ENCODE measurements around the gene EXOC5.

Gene EXOC5

GRCh38 chr14:57268161-57269069, at the start of gene EXOC5, which contains the start of gene AP5M1:
EXOC5 (minus strand) TSS chr14:57268905; CDS start chr14:57268648, 257 bp downstream.
AP5M1 (plus strand) TSS chr14:57268971; CDS start chr14:57269315, 344 bp downstream.
- peak within 1 kb of the TSS; percentile 74 to 92 (median 83) for H3K4me2 ChIP-seq
- TF ChIP-seq Cebpa-rat (IDR thresholded peaks at IDR 0.05): no peak

GRCh38 chr14:57317248-57317833, 48.6 kb upstream of the EXOC5 start:
- Histone ChIP-seq H3K36me3 (no peaks in the 10 kb centered on the region), H3K9me3 (replicated peaks in 1 of 11) (peaks cover 0 to 7% (median 0%) of the 10 kb centered on the region in 11 experiments; a peak in 1 of 22 replicates), H3K4me3 (no peak overlapping the region), H4K20me1 (no peaks in the 10 kb centered on the region), H3K4me1 (no peaks in the 10 kb centered on the region; a peak in 1 of 20 replicates), H3K27ac (no peak overlapping the region), H3K4me2 (no peak overlapping the region), H3K9ac (no peak overlapping the region), H3K27me3 (no peaks in the 10 kb centered on the region)
- no peak for TF ChIP-seq Cebpa-rat (IDR thresholded peaks at IDR 0.05)

More at GRCh38 chr14:57268161-57269069, at the start of gene EXOC5, which contains the start of gene AP5M1:
- peaks cover 24 to 53% (median 46%) of the 10 kb centered on the region in 10 experiments for H3K4me1 ChIP-seq
- peak within 1 kb of the TSS; percentile 79 to 95 (median 89) for H3K27ac ChIP-seq
- H4K20me1 ChIP-seq: peaks cover 4 to 67% (median 39%) of the 10 kb centered on the region in 11 experiments; a peak in 17 of 22 replicates
- peak within 1 kb of the TSS; percentile 81 to 97 (median 92) for H3K9ac ChIP-seq
- no peaks in the 10 kb centered on the region; a peak in 2 of 22 replicates for H3K9me3 ChIP-seq (replicated peaks in 1 of 11)
- peak within 1 kb of the TSS; percentile 68 to 88 (median 81) for H3K4me3 ChIP-seq
- H3K27me3 ChIP-seq: no peaks in the 10 kb centered on the region
- H3K36me3 ChIP-seq: peaks cover 7 to 22% (median 11%) of the 10 kb centered on the region in 11 experiments; a peak in 16 of 22 replicates

- no peaks in the 10 kb centered on the region for H4K20me1 ChIP-seq
- H3K4me3 ChIP-seq: no peak overlapping the region
- no peak overlapping the region for H3K9ac ChIP-seq
- no peak for TF ChIP-seq Cebpa-rat (IDR thresholded peaks at IDR 0.05)
- no peaks in the 10 kb centered on the region for H3K36me3 ChIP-seq
- no peak overlapping the region for H3K4me2 ChIP-seq
- H3K4me1 ChIP-seq: no peaks in the 10 kb centered on the region; a peak in 1 of 20 replicates
- H3K9me3 ChIP-seq (replicated peaks in 1 of 11): peaks cover 0 to 7% (median 0%) of the 10 kb centered on the region in 11 experiments; a peak in 1 of 22 replicates
- H3K27me3 ChIP-seq: no peaks in the 10 kb centered on the region
- no peak overlapping the region for H3K27ac ChIP-seq
Measured at GRCh38 chr14:57314396-57315089, 45.8 kb upstream of the EXOC5 start.

GRCh38 chr14:57302883-57303282, 34.2 kb upstream of the EXOC5 start:
- no peak overlapping the region for H3K4me3 ChIP-seq

GRCh38 chr14:57299511-57299910, 30.8 kb upstream of the EXOC5 start:
- TF ChIP-seq Cebpa-rat (IDR thresholded peaks at IDR 0.05): no peak
- Histone ChIP-seq H4K20me1 (no peaks in the 10 kb centered on the region), H3K27ac (no peak overlapping the region), H3K4me2 (no peak overlapping the region), H3K27me3 (no peaks in the 10 kb centered on the region), H3K9me3 (replicated peaks in 1 of 11) (no peaks in the 10 kb centered on the region), H3K4me1 (peaks cover 0 to 6% (median 0%) of the 10 kb centered on the region in 10 experiments; a peak in 3 of 20 replicates), H3K9ac (no peak overlapping the region), H3K4me3 (no peak overlapping the region), H3K36me3 (peaks cover 0 to 9% (median 0%) of the 10 kb centered on the region in 11 experiments; a peak in 2 of 22 replicates)

More at GRCh38 chr14:57302883-57303282, 34.2 kb upstream of the EXOC5 start:
- no peak overlapping the region for H3K9ac ChIP-seq
- no peak overlapping the region for H3K27ac ChIP-seq
- no peaks in the 10 kb centered on the region for H3K27me3 ChIP-seq
- H3K9me3 ChIP-seq (replicated peaks in 1 of 11): no peaks in the 10 kb centered on the region
- TF ChIP-seq Cebpa-rat (IDR thresholded peaks at IDR 0.05): no peak
- no peaks in the 10 kb centered on the region for H4K20me1 ChIP-seq
- H3K4me2 ChIP-seq: no peak overlapping the region
- H3K4me1 ChIP-seq: peaks cover 0 to 6% (median 0%) of the 10 kb centered on the region in 10 experiments; a peak in 3 of 20 replicates
- H3K36me3 ChIP-seq: no peaks in the 10 kb centered on the region

GRCh38 chr14:57297852-57298251, 29.1 kb upstream of the EXOC5 start:
- Histone ChIP-seq H3K27me3 (no peaks in the 10 kb centered on the region), H3K27ac (no peak overlapping the region), H3K4me1 (peaks cover 0 to 6% (median 0%) of the 10 kb centered on the region in 10 experiments; a peak in 3 of 20 replicates), H3K36me3 (peaks cover 0 to 9% (median 0%) of the 10 kb centered on the region in 11 experiments; a peak in 2 of 22 replicates), H3K9ac (no peak overlapping the region), H4K20me1 (no peaks in the 10 kb centered on the region), H3K4me2 (no peak overlapping the region), H3K4me3 (no peak overlapping the region), H3K9me3 (replicated peaks in 1 of 11) (no peaks in the 10 kb centered on the region)
- TF ChIP-seq Cebpa-rat (IDR thresholded peaks at IDR 0.05): no peak

GRCh38 chr14:57295239-57295638, 26.5 kb upstream of the EXOC5 start:
- Histone ChIP-seq H3K4me2 (no peak overlapping the region), H3K9me3 (replicated peaks in 1 of 11) (no peaks in the 10 kb centered on the region), H3K36me3 (peaks cover 8 to 25% (median 13%) of the 10 kb centered on the region in 11 experiments; a peak in 19 of 22 replicates), H3K9ac (no peak overlapping the region), H3K4me1 (no peaks in the 10 kb centered on the region), H3K27ac (no peak overlapping the region), H3K4me3 (no peak overlapping the region), H3K27me3 (no peaks in the 10 kb centered on the region), H4K20me1 (no peaks in the 10 kb centered on the region)
- TF ChIP-seq Cebpa-rat (IDR thresholded peaks at IDR 0.05): no peak

GRCh38 chr14:57293866-57294837, 25.4 kb upstream of the EXOC5 start:
- Histone ChIP-seq H3K9me3 (replicated peaks in 1 of 11) (no peaks in the 10 kb centered on the region), H3K27ac (no peak overlapping the region), H4K20me1 (no peaks in the 10 kb centered on the region), H3K4me3 (no peak overlapping the region), H3K27me3 (no peaks in the 10 kb centered on the region), H3K36me3 (peaks cover 11 to 36% (median 20%) of the 10 kb centered on the region in 11 experiments; a peak in 19 of 22 replicates), H3K4me1 (no peaks in the 10 kb centered on the region), H3K4me2 (no peak overlapping the region), H3K9ac (no peak overlapping the region)
- TF ChIP-seq Cebpa-rat (IDR thresholded peaks at IDR 0.05): no peak

Data from BLaER1 treated with 17β-estradiol and CSF1 and Interleukin-3, amounts not matched to agents 10 nM and 100 nM (cell line).